PC-9 (cell line): Measurements from ENCODE around the gene MCOLN1. TPM values are rescaled to one million over a fixed set of nuclear protein-coding genes. Genes with fewer than 3 reads are reported as not detected.

ENCODE experiments used
- BruUV-seq: library from RNA; stranded (reverse); fragments of 400-500 nt; replicated peaks from 2 replicates; lab custom pipeline; 2021; lab: Mats Ljungman, UMichigan
- CTCF ChIA-PET: fragments of 300-600 bp; sonication (Branson Sonifier 250); formaldehyde crosslinking; loops from one replicate; lab custom pipeline; 2022; ENCODE audit warnings: antibody characterized with exemption; lab: Charles Lee
- POLR2A ChIA-PET: fragments of 300-600 bp; sonication (Branson Sonifier 250); formaldehyde crosslinking; loops from one replicate; lab custom pipeline; 2022; ENCODE audit warnings: antibody characterized with exemption; ENCODE audit not compliant: unreplicated experiment; lab: Charles Lee
- DNase-seq, 2 experiments: peaks; one replicate each; pipeline versions ENCODE4 v3.0.0 to v3.0.0-alpha.2; 2015 to 2022; ENCODE audit warnings: mixed read lengths in 1 of 2
- H2AFZ ChIP-seq: fragments of 200-600 bp; sonication (generic); 2 replicates; pipeline ENCODE4 v1.8.1; 2017; ENCODE audit warnings: antibody characterized with exemption
- H3F3A ChIP-seq: fragments of 200-600 bp; sonication (generic); 2 replicates; pipeline ENCODE4 v1.8.1; 2017; ENCODE audit warnings: antibody characterized with exemption, mild to moderate bottlenecking, low read depth; ENCODE audit not compliant: insufficient read depth
- H3K27ac ChIP-seq: fragments of 200-600 bp; sonication (generic); 2 replicates; pipeline ENCODE4 v1.6.1; 2016; ENCODE audit warnings: mixed run types
- H3K27me3 ChIP-seq: fragments of 200-600 bp; sonication (generic); 2 replicates; pipeline ENCODE4 v1.6.1; 2016; ENCODE audit warnings: low read depth, mixed run types; ENCODE audit not compliant: insufficient read depth
- H3K36me3 ChIP-seq: fragments of 200-600 bp; sonication (generic); 2 replicates; pipeline ENCODE4 v1.6.1; 2016; ENCODE audit warnings: low read depth, mixed run types
- H3K4me1 ChIP-seq: fragments of 200-600 bp; sonication (generic); replicated peaks from 2 replicates; pipeline ENCODE4 v1.6.1; 2016; ENCODE audit warnings: mixed run types; ENCODE audit not compliant: insufficient read depth
- H3K4me2 ChIP-seq: fragments of 200-600 bp; sonication (generic); 2 replicates; pipeline ENCODE4 v1.6.1; 2017; ENCODE audit warnings: mixed run types
- H3K4me3 ChIP-seq: fragments of 200-600 bp; sonication (generic); 2 replicates; pipeline ENCODE4 v1.6.1; 2016; ENCODE audit warnings: mixed run types
- H3K79me2 ChIP-seq: fragments of 200-600 bp; sonication (generic); 2 replicates; pipeline ENCODE4 v1.6.1; 2017; ENCODE audit warnings: low read depth, mixed run types
- H3K9me2 ChIP-seq: fragments of 200-600 bp; sonication (generic); 2 replicates; pipeline ENCODE4 v1.8.1; 2017; ENCODE audit warnings: mild to moderate bottlenecking; ENCODE audit not compliant: insufficient read depth
- H3K9me3 ChIP-seq: fragments of 200-600 bp; sonication (generic); 2 replicates; pipeline ENCODE4 v1.8.1; 2016; ENCODE audit warnings: low read depth; ENCODE audit not compliant: insufficient read depth
- H4K20me1 ChIP-seq: fragments of 200-600 bp; sonication (generic); 2 replicates; pipeline ENCODE4 v1.8.1; 2017; ENCODE audit not compliant: insufficient read depth
- EZH2 ChIP-seq: fragments of 200-600 bp; sonication (generic); IDR thresholded peaks from 2 replicates; pipeline ENCODE4 v1.8.0; 2017; ENCODE audit warnings: antibody characterized with exemption, low read depth
- intact Hi-C: fragments of 100-400 bp; cut with micrococcal nuclease; formaldehyde crosslinking; loops from one replicate; pipeline ENCODE4 v1.10.0; 2022; ENCODE audit not compliant: unreplicated experiment
- total RNA-seq: library from RNA; stranded (reverse); gene quantifications from 2 replicates; pipeline ENCODE4 v1.2.3, GENCODE V29; 2021
- TF ChIP-seq, protein P1 (sequence below): fragments of 200-600 bp; sonication (generic); conservative IDR thresholded peaks from 2 replicates; pipeline ENCODE4 v1.6.1; 2017; ENCODE audit warnings: mixed run types, antibody characterized with exemption, mild to moderate bottlenecking, moderate library complexity

Gene MCOLN1
- total RNA-seq, 1 experiment from 2014 or later: 16.0 TPM

GRCh38 chr19:7476777-7477494 is 45.5 kb upstream of the MCOLN1 start:
- Histone ChIP-seq H3K27me3 (no peaks in the 10 kb centered on the region), H3F3A (peaks cover 24% of the 10 kb centered on the region; the same call in 1 of the 2 replicates), H2AFZ (no peak overlapping the region), H3K9me2 (no peaks in the 10 kb centered on the region), H3K4me2 (no peak overlapping the region), H3K27ac (no peak overlapping the region), H3K9me3 (no peaks in the 10 kb centered on the region), H3K4me3 (no peak overlapping the region), H3K79me2 (no peaks in the 10 kb centered on the region), H4K20me1 (no peaks in the 10 kb centered on the region), H3K4me1 (peaks cover 20% of the 10 kb centered on the region), H3K36me3 (peaks cover 2% of the 10 kb centered on the region; the same call in 1 of the 2 replicates)
- ChIA-PET CTCF (no interaction called here), POLR2A (no interaction called here)
- no peak for DNase-seq
- intact Hi-C loops: no loop called here
- TF ChIP-seq, protein P1, sequence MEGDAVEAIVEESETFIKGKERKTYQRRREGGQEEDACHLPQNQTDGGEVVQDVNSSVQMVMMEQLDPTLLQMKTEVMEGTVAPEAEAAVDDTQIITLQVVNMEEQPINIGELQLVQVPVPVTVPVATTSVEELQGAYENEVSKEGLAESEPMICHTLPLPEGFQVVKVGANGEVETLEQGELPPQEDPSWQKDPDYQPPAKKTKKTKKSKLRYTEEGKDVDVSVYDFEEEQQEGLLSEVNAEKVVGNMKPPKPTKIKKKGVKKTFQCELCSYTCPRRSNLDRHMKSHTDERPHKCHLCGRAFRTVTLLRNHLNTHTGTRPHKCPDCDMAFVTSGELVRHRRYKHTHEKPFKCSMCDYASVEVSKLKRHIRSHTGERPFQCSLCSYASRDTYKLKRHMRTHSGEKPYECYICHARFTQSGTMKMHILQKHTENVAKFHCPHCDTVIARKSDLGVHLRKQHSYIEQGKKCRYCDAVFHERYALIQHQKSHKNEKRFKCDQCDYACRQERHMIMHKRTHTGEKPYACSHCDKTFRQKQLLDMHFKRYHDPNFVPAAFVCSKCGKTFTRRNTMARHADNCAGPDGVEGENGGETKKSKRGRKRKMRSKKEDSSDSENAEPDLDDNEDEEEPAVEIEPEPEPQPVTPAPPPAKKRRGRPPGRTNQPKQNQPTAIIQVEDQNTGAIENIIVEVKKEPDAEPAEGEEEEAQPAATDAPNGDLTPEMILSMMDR: no peak
- TF ChIP-seq EZH2: no peak
- BruUV-seq: no TSS peak

DNA sequence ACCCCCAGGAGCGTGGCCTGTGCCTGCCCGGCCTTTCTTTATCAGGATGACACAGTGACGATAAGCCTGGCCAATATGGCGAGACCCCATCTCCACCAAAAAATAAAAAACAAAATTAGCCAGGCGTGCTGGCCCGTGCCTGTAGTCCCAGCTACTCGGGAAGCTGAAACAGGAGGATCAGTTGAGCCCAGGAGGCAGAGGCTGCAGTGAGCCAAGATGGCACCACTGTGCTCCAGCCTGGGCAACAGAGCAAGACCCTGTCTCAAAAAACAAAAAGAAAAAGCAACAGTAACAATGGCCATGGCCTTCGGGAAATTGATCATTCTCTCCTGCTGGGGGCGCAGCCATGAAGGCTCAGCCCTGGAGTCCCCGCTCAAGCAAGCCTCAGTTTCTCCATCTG is 44.7 kb upstream of the MCOLN1 start:
- intact Hi-C loops: no loop called here
- Histone ChIP-seq H3K9me3 (no peaks in the 10 kb centered on the region), H3K9me2 (no peaks in the 10 kb centered on the region), H4K20me1 (no peaks in the 10 kb centered on the region), H3F3A (peaks cover 26% of the 10 kb centered on the region; the same call in 1 of the 2 replicates), H3K79me2 (no peaks in the 10 kb centered on the region), H3K4me2 (no peak overlapping the region), H2AFZ (no peak overlapping the region), H3K27me3 (no peaks in the 10 kb centered on the region), H3K36me3 (no peaks in the 10 kb centered on the region), H3K27ac (no peak overlapping the region), H3K4me3 (no peak overlapping the region), H3K4me1 (peaks cover 24% of the 10 kb centered on the region)
- CTCF ChIA-PET: no interaction called here
- no peak for TF ChIP-seq EZH2
- TF ChIP-seq, protein P1: no peak
- DNase-seq: no peak
- no TSS peak for BruUV-seq
- POLR2A ChIA-PET: no interaction called here

DNA sequence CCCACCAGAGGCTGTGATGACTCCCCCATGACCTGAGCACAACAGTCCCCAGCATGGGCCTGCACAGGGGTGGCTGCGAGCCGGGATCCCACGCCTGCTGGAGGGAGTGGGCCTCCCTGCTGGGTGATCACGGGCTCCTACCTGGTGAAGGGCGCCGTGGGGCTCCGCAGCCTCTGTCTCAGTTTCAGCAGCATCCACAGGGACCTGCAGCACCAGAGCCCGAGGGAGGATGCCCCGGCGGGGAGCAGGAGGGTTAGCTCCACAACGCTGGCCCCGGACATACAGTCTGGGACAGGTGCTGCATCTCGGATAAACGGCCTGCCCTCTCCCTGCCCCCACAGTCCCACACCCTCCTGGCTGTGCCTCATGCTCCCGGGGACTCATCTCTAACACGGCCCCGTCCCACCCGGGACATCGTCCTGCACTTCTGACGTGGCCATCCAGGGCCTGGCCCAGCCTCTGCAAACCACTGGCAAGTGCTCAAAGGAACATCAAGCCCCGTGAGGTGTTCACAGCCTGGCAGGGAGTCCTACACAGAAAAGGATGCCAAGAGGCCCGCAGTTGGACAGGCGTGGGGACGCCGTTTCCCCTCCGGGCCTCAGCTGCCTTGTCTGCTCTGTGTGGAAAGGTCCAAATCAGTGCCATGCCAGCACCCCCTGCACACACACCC is 44.1 kb upstream of the MCOLN1 start:
- BruUV-seq: no TSS peak
- intact Hi-C loops: no loop called here
- Histone ChIP-seq H3K9me2 (no peaks in the 10 kb centered on the region), H3F3A (peaks cover 29% of the 10 kb centered on the region; the same call in 1 of the 2 replicates), H3K9me3 (no peaks in the 10 kb centered on the region), H3K79me2 (no peaks in the 10 kb centered on the region), H3K36me3 (no peaks in the 10 kb centered on the region), H2AFZ (no peak overlapping the region), H3K4me1 (peaks cover 29% of the 10 kb centered on the region), H3K27ac (no peak overlapping the region), H4K20me1 (no peaks in the 10 kb centered on the region), H3K4me2 (no peak overlapping the region), H3K4me3 (no peak overlapping the region), H3K27me3 (no peaks in the 10 kb centered on the region)
- POLR2A ChIA-PET: no interaction called here
- no peak for DNase-seq
- TF ChIP-seq, protein P1: no peak
- no peak for TF ChIP-seq EZH2
- CTCF ChIA-PET: no interaction called here
